ENCODE data around the gene DRD2.
"Not testable (repeated sequence)": the region's sequence is repeated elsewhere in the genome, so short reads cannot be mapped to it uniquely, and the experiment has no call there.

The DRD2 gene

DNA sequence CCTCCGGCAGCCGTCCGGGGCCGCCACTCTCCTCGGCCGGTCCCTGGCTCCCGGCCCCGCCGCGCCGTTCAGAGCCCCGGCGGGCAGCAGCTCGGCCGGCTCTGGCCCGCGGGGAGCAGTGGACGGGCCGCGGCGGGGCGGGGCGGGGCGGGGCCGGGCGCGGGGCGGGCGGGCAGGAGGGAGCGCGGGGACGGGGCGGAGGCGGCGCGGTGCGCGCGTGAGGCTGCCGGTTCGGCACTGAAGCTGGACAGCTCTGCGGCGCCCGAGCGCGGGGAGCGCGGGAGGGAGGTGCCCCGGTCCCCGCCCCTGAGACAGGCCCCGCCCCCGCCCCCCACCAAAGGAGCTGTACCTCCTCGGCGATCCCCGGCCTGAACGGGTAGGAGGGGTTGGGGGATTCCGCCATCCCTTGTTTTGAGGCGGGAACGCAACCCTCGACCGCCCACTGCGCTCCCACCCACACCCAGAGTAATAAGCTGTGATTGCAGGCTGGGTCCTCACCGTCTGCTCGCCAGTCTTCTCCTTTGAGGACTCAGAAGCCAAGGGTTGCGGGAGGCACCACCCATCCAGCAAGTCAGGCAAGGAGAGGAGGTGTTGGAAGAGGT is at the start of gene DRD2:
Gene DRD2, minus strand, starts transcription at position 239 of the 602 bp plus-strand sequence. CDS start 50,747 bp downstream, outside the sequence.
- no peak for DNase-seq (ENCODE audit: low spot score)

DNA sequence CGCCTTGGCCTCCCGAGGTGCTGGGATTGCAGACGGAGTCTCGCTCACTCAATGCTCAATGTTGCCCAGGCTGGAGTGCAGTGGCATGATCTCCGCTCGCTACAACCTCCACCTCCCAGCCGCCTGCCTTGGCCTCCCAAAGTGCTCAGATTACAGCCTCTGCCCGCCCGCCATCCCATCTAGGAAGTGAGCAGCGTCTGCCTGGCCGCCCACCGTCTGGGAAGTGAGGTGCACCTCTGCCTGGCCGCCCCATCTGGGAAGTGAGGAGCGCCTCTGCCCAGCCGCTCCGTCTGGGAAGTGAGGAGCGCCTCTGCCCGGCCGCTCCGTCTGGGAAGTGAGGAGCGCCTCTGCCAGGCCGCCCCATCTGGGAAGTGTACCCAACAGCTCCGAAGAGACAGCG is 48.7 kb upstream of the DRD2 start:
- DNase-seq (ENCODE audit: low spot score) = not testable (repeated sequence)

DNA sequence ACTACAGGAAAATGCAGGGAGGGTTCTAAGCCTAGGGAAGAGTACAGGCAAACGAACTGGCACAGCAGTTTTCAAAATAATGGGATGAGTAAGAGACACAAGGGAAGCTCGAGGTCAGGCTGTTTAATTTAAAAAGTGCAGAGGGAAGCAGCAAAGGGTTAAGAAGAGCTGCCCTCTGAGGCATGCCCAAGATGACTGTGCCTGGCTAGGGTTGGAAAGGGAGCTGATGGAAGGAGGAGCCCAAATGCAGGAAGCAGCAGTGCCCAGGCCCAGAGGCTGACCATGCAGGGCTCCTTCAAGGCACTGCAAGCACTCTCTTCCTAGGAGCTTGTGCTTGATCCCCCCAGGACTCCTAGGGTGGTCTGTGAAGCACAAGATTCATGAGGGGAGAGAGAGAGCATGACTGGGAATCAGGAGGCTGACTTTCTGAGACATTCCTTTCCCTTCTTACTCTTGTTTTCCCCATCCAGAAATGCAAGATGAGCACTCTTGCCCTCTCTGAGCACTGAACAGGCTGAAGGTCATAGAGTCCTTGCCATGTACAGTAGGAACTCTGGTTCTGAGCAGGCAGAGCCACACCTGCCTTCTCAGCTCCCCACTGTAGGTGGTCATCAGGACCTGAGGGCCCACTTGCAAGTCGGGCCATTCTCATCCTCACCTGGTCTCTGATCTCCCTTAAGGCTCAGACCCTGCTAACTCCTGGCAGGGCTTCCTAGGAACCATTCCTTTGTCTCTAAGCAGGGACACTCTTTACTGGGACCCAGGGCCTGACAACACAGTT is 46.7 kb upstream of the DRD2 start:
- no peak for DNase-seq (ENCODE audit: low spot score)

DNA sequence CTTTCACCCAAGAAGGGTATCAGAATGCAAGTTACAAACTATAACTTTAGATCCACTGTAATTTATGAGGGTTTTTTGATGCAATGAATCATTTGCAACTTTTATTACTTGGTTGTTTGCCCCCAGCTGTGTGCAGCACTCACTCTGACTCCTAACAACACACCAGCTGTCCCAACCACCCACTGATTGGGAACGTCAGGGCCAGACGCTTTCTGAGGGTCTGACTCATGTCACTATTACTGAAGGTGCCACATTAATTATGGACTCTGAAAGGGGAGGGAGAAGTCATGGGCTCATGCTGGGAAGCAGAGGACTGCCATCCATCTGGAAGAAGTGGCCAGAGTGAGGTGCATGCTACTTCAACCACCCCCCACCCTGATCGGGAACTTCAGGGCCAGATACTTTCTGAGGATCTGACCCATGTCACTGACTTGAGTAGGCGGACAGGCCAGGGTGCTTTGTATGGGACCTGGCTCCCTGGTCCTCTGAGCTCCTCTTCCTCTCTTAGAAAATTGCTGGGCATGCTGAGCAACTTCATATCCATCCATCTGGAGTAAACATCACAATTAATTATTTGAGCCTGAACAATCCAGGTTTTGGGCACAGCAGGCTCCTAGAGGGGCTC is 44.9 kb upstream of the DRD2 start:
- DNase-seq (ENCODE audit: low spot score) = no peak

DNA sequence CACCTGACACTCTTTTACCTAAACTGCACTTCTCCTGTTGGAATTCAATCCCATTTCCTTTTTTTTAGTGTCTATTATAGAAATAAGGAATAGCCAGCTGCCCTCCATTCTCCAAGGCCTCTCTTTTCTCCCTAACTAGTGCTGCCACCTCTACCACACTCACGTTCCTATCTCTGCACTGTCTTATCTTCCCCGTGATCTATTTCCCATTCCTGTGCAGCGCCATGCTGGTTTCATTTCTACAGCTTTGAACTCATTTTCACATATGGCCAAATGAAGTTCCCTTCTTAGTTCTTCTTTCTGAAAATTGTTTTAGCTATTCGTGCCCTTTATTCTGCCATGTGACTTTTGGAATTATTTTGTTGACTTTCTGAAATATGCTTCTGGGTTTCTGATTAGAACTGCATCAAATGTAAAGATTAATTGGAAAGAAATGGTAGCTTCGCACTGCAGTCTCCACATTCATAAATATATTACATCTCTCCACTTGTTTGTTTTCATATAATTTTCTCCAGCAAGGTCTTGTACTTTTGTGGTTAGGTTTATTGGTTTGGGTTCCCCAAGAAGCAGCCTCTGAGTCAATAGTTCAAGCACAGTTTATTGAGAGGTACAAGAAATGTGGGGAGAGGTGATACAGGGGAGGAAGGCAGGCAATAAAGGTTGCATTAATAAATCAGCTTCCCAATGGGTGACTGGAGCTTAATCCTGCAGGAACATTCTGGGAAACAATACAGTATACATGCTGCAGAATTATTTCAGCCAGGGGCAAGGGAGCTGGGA is 43.7 kb upstream of the DRD2 start:
- DNase-seq (ENCODE audit: low spot score) = no peak

DNA sequence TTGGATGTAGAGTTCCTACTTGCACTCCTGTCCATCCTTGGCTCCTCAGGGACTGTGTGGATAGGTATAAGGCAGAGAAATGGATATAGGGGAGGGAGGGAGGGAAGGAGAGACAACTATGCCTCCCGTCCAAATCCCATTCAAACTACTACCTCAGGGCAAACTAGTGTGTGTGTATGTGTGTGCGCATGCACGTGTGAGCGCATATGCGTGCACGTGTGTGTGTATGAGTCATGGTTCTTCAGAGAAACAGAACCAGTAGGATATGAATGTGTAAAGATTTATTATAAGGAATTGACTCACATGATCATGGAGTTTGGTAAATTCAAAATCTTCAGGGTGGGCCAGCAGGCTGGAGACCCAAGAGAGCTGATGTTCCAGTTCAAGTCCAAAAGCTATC is 42.2 kb upstream of the DRD2 start:
- no peak for DNase-seq (ENCODE audit: low spot score)

DNA sequence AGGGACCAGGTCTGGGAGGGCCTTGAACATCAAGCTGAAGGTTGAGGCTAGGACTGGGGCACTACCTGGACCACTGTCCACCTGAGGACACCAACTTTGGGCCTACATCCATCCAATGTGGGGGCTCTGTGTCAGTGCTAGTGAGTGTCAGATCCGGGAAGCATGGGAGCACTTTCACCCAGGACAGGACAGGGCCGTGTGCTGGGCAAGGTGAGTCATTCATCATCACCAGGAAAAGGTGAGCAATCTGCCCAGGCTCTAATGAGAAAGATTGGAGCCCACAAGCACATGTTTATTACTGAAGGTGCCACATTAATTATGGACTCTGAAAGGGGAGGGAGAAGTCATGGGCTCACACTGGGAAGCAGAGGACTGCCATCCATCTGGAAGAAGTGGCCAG is 39.7 kb upstream of the DRD2 start:
- no peak for DNase-seq (ENCODE audit: low spot score)

DNA sequence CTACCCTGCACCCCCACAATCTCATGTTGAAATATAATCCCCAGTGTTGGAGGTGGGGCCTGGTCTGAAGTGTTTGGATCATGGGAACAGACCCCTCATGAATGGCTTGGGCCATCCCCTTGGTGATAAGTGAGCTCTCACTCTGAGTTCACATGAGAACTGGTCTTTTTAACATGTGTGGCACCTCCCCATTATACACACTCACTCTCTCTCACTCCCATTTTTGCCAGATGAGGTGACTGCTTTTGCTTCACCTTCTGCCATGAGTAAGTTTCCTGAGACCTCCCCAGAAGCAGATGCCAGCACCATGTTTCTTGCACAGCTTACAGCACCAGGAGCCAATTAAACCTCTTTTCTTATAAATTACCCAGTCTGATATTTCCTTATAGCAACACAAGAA is 32.1 kb upstream of the DRD2 start:
- no peak for DNase-seq (ENCODE audit: low spot score)

DNA sequence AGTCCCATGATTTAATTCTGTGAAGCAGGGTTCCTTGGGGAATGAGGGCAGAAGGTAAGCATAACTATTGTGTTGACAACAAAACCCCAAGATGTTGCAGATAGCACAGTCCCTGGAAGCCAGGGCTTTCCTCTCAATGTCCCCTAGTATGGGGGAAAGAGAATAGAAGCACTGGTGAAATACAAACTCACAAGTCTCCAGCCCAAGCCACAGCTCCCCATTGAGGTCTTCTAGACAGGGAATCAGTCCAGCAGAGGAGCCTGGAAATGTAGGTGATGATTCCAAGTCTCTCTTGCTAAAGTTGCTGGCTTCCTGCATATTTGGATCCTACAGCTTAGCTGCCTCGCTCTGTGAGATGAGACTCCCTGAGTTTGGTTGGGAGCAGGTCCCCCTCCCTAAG is 31.7 kb upstream of the DRD2 start:
- no peak for DNase-seq (ENCODE audit: low spot score)

DNA sequence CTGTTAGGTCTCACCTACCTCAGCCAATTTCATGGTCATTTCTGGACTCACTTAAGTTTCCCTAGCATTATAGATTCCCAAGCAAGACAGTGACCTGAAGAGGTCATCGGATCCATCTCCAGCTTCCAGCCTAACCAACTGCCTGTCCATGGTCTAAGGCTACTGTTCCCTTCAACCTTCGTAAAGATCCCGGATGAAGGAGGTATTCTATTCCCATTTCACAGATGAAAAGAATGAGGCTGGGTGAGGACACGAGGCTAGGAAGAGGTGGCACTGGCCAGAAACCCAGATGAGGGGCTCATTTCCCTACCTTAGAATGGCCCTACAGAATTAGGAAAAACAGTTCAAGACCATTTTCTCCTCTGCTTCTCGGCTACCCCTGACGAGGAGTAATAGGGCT is 31.3 kb upstream of the DRD2 start:
- no peak for DNase-seq (ENCODE audit: low spot score)

DNA sequence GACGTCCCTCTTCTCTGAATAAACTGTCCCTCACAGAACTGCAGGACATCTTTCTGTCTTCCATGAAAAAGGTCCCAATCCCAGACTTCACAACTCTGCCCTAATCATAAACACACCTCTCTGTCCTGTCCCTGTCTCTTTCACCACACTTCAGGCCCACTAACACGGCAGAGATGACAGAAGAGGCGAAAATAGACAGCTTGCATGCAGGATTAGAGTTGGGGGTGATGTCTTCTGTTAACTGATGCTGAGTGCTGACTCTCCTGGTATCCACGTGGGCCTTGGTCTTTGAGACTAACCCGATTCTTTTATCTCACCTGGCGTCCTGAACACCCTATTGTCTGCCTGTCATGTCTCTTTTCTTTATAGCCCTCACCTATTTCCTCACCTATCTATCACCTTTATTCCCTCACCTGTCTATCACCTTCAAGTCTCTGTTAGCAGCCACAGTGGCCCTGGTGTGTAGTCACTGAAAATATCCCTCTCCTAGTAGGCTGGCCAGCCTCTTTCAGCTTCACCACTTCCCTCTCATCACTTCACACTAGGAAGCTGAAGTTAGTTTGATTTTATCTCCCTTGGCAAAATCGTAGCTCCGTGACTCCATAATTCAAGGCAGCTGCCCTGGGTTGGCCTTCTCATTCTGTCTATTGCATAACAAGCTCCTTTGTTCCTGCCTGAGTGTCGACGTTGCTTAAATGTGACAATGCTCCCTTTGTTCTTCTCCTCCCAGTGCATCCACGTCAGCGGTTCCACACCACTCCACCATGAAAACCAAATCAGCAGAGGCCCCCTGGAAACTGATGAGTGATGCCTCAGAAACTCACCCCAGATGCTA is 30.6 kb upstream of the DRD2 start:
- peak; percentile 97 for DNase-seq (ENCODE audit: low spot score)

DNA sequence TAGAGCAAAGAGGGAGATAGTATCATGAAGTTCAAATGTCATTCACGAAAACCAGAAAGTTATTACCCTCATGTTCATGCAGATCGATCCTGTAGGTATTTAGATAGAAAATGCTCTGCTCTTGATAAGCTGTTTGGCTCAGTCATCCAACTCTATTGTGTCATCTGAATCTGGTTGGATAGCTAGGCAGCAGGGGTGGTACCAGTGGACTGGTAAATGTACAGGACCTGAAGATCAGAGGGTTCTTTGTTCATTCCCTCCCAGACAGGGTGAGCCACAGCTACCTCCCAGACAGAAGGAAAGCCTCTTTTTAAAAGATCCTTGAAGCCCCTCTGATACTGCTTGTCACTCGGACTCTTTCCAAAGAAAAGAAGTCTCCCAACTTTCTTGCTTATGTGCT is 29.8 kb upstream of the DRD2 start:
- peak; percentile 84 for DNase-seq (ENCODE audit: low spot score)

DNA sequence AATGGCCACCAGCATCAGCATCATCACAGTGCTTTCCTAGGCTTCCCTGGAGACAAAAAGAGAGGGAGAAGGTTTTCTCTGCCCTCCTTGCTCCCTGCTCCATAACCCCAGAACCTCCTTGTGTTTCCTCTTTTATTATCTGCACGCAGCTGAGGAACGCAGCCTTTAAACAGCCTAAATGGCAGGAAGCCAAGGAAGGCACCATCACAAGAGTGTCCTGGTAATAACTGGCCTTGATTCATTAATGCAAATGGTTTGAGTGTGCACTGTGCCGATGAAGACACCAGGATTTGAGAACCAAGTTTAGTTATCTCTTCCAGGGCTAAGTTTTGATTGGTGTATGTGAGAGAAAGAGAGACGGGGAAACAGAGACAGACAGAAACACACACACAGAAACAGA is 29.4 kb upstream of the DRD2 start:
- peak; percentile 63 for DNase-seq (ENCODE audit: low spot score)

DNA sequence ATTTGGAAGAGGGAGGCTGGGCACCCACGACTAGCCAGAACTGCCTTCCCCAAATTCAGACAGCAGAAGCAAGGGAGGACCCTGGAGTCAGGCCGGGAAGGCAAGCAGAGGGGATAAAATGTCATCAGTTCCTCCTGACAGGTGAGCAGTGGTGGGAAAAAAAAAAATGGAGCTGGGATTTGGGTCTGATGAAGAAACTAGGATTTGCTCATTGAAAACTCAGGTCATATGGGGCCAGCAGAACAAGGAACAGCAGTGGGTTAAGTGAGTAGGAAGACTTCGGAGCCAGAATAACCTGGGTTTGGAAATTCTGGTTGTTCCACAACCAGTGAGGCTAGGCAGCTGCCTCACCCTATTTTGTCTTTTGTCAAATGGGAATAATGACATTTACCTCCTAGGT is 28.9 kb upstream of the DRD2 start:
- no peak for DNase-seq (ENCODE audit: low spot score)

DNA sequence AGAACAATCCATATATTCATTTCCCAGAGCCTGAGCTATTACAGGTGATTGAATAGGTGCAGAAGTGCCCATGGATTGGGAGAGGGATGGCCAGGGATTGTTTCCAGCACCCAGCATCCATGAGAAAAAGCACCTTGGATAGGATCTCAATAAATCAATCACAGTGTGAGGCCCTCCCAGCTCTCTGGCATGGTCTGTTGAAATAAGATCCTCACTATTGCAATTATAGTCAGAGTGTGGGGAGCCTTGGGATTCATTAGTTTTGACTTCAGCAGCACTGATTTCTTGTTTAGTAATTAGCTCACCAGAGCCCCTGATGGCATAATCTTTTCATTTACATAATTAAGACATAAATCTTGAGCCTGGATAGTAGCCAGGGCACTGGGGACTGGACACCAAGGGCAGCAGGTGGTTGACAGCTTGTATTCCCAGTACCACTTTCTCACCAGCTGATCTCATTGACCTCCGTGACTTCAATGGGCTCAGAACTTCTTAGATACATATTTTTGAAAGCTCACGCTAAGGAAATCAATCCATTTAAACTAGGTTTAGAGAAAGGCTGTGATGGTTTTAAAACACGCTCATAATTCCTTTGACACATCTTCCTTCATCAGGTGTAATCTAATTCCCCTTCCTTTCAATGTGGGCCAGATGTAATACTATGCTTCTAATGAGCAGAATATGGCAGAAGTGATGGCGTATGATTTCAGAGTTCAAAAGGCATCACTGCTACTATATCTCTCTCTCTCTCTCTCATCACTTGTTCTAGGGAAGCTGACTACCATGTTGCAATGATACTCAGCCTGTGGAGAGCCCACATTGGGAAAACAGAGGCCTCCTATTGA is 22.1 kb upstream of the DRD2 start:
- no peak for DNase-seq (ENCODE audit: low spot score)

DNA sequence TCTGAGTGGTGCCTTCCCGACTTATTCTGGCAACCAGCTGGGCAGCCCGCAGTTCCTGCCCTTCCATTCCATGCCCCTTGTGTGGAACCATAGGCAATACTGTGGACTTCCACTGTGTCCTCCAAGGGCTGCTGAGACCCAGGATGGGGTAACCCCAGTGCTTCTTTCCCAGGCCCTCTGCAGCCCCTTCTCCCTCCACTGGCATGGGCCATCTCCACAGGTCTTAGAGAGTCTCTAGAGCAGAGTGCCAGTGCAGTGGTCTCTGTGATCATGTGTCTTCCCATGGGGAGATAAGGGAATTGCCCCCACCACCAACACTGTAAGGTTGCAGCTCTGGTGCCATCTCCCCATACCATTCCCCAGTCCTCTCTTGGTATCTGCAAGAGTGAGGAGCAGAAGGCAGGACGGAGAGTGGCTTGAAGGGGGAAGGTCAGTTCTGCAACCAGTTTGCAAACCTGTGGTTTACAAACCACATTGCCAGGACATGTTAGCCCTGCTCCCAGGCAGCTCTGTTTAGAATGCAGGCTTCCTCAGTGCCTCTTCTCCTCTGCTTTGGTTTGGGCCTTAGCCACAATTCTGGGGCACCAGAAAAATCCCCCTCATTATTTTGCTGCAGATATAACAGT is 20.9 kb upstream of the DRD2 start:
- no peak for DNase-seq (ENCODE audit: low spot score)

DNA sequence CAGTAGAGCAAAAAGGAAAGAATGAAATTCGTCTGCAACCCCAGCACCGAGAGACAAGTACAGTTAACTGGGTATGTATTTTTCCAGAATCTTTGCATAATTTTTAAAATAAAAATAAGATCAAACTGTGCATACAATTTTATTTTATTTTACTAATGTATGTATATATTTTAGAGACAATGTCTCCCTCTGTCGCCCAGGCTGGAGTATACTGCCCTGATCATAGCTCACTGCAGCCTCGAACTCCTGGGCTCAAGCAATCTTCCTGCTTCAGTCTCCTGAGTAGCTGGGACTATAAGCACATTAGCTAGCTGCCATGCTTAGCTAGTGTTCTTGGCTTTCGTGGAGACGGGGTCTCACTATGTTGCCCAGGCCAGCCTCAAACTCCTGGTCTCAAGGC is 18.8 kb upstream of the DRD2 start:
- no peak for DNase-seq (ENCODE audit: low spot score)

DNA sequence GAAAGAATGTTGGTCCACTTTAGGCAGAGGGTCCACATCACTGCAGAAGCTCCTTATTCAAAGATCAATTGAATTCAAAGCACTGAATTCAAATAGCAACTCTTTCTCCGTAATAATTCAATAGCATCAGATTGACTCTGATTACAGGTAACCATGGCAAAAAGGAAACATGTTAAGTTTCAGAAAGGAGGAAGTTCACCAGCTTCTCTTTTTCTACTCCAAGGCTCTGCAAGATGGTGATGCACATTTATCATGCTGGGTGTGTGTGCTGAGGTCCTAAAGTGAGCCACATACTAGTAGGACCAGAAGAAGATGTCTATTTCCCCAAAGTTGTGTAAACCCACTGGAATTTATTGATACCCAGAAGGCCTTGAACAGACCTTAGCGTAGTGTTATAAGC is 18.0 kb upstream of the DRD2 start:
- DNase-seq (ENCODE audit: low spot score) = no peak

DNA sequence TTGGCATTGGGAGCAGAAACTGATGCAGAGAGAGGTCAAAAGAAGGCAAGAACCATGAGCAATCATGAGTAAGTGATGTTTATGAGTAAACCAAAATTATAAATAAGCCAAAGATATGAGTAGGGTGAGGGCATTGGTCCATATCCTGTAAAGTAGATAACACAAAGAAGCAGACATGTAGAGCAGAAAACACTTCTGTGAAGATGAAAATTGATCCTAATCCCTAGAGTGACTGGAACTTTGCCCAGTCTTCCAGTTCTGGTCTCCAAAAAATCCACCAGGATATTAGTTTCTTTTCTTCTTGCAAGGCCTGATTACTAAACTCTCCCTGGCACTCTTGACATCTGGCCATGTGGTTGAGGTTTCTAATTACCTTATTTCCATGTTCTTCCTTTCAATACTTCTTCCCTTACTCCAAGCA is 13.7 kb upstream of the DRD2 start:
- DNase-seq (ENCODE audit: low spot score) = no peak

DNA sequence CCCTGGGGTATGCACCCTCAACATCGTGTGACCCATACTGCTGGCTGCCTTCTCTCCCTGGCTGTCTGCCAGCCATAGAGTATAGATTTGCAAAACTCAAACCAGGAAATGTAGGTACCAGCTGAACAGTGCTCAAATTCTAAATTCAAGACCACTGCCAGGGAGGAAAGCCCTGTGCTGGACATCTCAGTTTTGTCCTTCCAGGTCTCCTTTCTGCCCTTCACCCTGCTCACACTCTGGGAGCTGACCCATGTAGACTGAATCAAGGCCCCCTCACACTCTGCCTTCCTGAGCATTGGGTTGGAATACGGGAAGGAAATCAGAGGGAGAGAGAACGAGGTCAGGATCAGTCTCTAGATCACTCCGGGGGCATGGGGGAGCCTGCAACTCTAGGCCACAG is 12.4 kb upstream of the DRD2 start:
- DNase-seq (ENCODE audit: low spot score) = no peak
